ENCODE data around the gene NRDC.

NRDC gene

GRCh38 chr1:51858892-51859291 lies 19.6 kb downstream of the NRDC start:
- H3K4me3 ChIP-seq (replicated peaks; ENCODE audit: low read depth, low read length): no peak overlapping the region
- peaks cover 2% of the 10 kb centered on the region; the same call in 1 of the 2 replicates for H3K36me3 ChIP-seq (ENCODE audit: control insufficient read depth, insufficient read depth, low read length)
- DNase-seq (ENCODE audit: extremely low read depth, insufficient read length): no peak
- no peak for TF ChIP-seq CTCF (IDR thresholded peaks at IDR 0.05; ENCODE audit: insufficient read depth, low read length, poor library complexity, severe bottlenecking)
- no peaks in the 10 kb centered on the region for H3K27me3 ChIP-seq (replicated peaks; ENCODE audit: control insufficient read depth, insufficient read depth, low read length)

- H3K36me3 ChIP-seq (ENCODE audit: control insufficient read depth, insufficient read depth, low read length): peaks cover 2% of the 10 kb centered on the region; the same call in 1 of the 2 replicates
- no peak for DNase-seq (ENCODE audit: extremely low read depth, insufficient read length)
- H3K27me3 ChIP-seq (replicated peaks; ENCODE audit: control insufficient read depth, insufficient read depth, low read length): no peaks in the 10 kb centered on the region
- TF ChIP-seq CTCF (IDR thresholded peaks at IDR 0.05; ENCODE audit: insufficient read depth, low read length, poor library complexity, severe bottlenecking): no peak
- no peak overlapping the region for H3K4me3 ChIP-seq (replicated peaks; ENCODE audit: low read depth, low read length)
These were observed 21.8 kb downstream of the NRDC start for GRCh38 chr1:51856745-51857144.

GRCh38 chr1:51855624-51856023 lies 22.9 kb downstream of the NRDC start:
- Histone ChIP-seq H3K36me3 (ENCODE audit: control insufficient read depth, insufficient read depth, low read length) (peaks cover 2% of the 10 kb centered on the region; the same call in 1 of the 2 replicates), H3K27me3 (replicated peaks; ENCODE audit: control insufficient read depth, insufficient read depth, low read length) (no peaks in the 10 kb centered on the region), H3K4me3 (replicated peaks; ENCODE audit: low read depth, low read length) (no peak overlapping the region)
- no peak for DNase-seq (ENCODE audit: extremely low read depth, insufficient read length)
- TF ChIP-seq CTCF (IDR thresholded peaks at IDR 0.05; ENCODE audit: insufficient read depth, low read length, poor library complexity, severe bottlenecking): no peak

- Histone ChIP-seq H3K36me3 (ENCODE audit: control insufficient read depth, insufficient read depth, low read length) (no peaks in the 10 kb centered on the region; the same call in 1 of the 2 replicates), H3K4me3 (replicated peaks; ENCODE audit: low read depth, low read length) (no peak overlapping the region), H3K27me3 (replicated peaks; ENCODE audit: control insufficient read depth, insufficient read depth, low read length) (no peaks in the 10 kb centered on the region)
- DNase-seq (ENCODE audit: extremely low read depth, insufficient read length): no peak
- no peak for TF ChIP-seq CTCF (IDR thresholded peaks at IDR 0.05; ENCODE audit: insufficient read depth, low read length, poor library complexity, severe bottlenecking)
These were observed 25.2 kb downstream of the NRDC start for GRCh38 chr1:51853360-51853759.

GRCh38 chr1:51851882-51852396 lies 26.6 kb downstream of the NRDC start:
- TF ChIP-seq CTCF (IDR thresholded peaks at IDR 0.05; ENCODE audit: insufficient read depth, low read length, poor library complexity, severe bottlenecking): no peak
- Histone ChIP-seq H3K27me3 (replicated peaks; ENCODE audit: control insufficient read depth, insufficient read depth, low read length) (no peaks in the 10 kb centered on the region), H3K36me3 (ENCODE audit: control insufficient read depth, insufficient read depth, low read length) (no peaks in the 10 kb centered on the region; the same call in 1 of the 2 replicates), H3K4me3 (replicated peaks; ENCODE audit: low read depth, low read length) (no peak overlapping the region)
- DNase-seq (ENCODE audit: extremely low read depth, insufficient read length): no peak

Data from GM06990 (cell line).